K562 (cell line): Measurements from ENCODE around the gene TRMT112. TPM values are rescaled to one million over a fixed set of nuclear protein-coding genes. Genes with fewer than 3 reads are reported as not detected.

ENCODE experiments used
- HDAC3 ChIP-seq: fragments of 450-650 bp; IDR thresholded peaks from 2 replicates; pipeline ENCODE4 v1.6.1; 2018; ENCODE audit warnings: borderline replicate concordance, mild to moderate bottlenecking, moderate library complexity; ENCODE audit not compliant: partially characterized antibody
- NR4A1 ChIP-seq, 2 experiments: fragments of 250-450 bp in 1 of 2; fragments of 450-650 bp in 1 of 2; sonication (Bioruptor Pico) in 1 of 2; IDR thresholded peaks; 2 replicates each; pipeline versions ENCODE4 v1.4.0 to v1.6.1; 2016 to 2020; ENCODE audit warnings: mild to moderate bottlenecking in 2 of 2, missing compliant biosample characterization in 1 of 2, missing genetic modification characterization in 1 of 2, moderate library complexity in 1 of 2
- SRSF9 ChIP-seq: fragments of 200-400 bp; formaldehyde crosslinking; IDR thresholded peaks from 2 replicates; pipeline ENCODE4 v1.6.1; 2017; ENCODE audit warnings: low read depth, low read length, borderline replicate concordance
- TBP ChIP-seq: optimal IDR thresholded peaks from 2 replicates; pipeline ENCODE3; 2011; ENCODE audit warnings: low read depth, low read length, improper control_type of control experiment
- ZNF584 ChIP-seq: fragments of 200-800 bp; sonication (Bioruptor generic); IDR thresholded peaks from 2 replicates; pipeline ENCODE4 v1.6.1; 2016; ENCODE audit warnings: low read depth, mild to moderate bottlenecking, missing genetic modification characterization, missing compliant biosample characterization
- polyA plus RNA-seq, 8 experiments: library from polyadenylated mRNA; depleted of rRNA in 4 of 8; stranded (reverse) in 5 of 8; unstranded in 3 of 8; fragments of >200 nt; fragmentation: Nextera tagmentation in 2 of 8; fragmentation: Illumina TruSeq in 1 of 8; extraction: Ambion mirVana in 2 of 8; extraction: Trizol in 1 of 8; gene quantifications; 2 replicates each; pipeline versions ENCODE4 v1.2.1 to v1.2.3, GENCODE V29; 2011 to 2014; ENCODE audit warnings: inconsistent platforms in 1 of 8, missing spikeins in 1 of 8
- total RNA-seq, 7 experiments: library from RNA; depleted of rRNA in 6 of 7; stranded (reverse); fragments of >200 nt in 6 of 7; fragmentation: Illumina TruSeq in 2 of 7; extraction: Trizol in 2 of 7; gene quantifications; 2 replicates each; pipeline versions ENCODE4 v1.2.1 to v1.2.3, GENCODE V29; 2011 to 2021; ENCODE audit warnings: low replicate concordance in 1 of 7
- TF ChIP-seq, protein P1 (sequence below), 2 experiments: fragments of 450-650 bp in 1 of 2; sonication (generic) in 1 of 2; formaldehyde crosslinking in 1 of 2; IDR thresholded peaks in 1 of 2; conservative IDR thresholded peaks in 1 of 2; 2 replicates each; pipeline versions ENCODE4 v1.6.1 to v1.8.1; 2016 to 2023; ENCODE audit warnings: mild to moderate bottlenecking in 2 of 2, moderate library complexity in 2 of 2, inconsistent platforms in 1 of 2, missing genetic modification reagents in 1 of 2
- TF ChIP-seq, protein P2 (sequence below): sonication (generic); formaldehyde crosslinking; IDR thresholded peaks from 2 replicates; pipeline ENCODE4 v1.8.0; 2023; ENCODE audit warnings: mild to moderate bottlenecking, missing genetic modification reagents
- TF ChIP-seq, protein P3 (sequence below): sonication (generic); formaldehyde crosslinking; IDR thresholded peaks from 2 replicates; pipeline ENCODE4 v1.8.1; 2023; ENCODE audit warnings: mild to moderate bottlenecking, missing genetic modification reagents, moderate library complexity
- TF ChIP-seq, protein P4 (sequence below), 2 experiments: fragments of 450-650 bp; IDR thresholded peaks; 2 replicates each; pipeline ENCODE4 v1.6.1; 2016; ENCODE audit warnings: mild to moderate bottlenecking in 2 of 2, borderline replicate concordance in 1 of 2, low read depth in 1 of 2, moderate library complexity in 1 of 2

The TRMT112 gene
- total and polyA plus RNA-seq, 9 of the 15 experiments (the other 6 are each of a cell fraction or from before 2014, with no cell fraction given), result 162 to 444 (median 300) TPM

DNA sequence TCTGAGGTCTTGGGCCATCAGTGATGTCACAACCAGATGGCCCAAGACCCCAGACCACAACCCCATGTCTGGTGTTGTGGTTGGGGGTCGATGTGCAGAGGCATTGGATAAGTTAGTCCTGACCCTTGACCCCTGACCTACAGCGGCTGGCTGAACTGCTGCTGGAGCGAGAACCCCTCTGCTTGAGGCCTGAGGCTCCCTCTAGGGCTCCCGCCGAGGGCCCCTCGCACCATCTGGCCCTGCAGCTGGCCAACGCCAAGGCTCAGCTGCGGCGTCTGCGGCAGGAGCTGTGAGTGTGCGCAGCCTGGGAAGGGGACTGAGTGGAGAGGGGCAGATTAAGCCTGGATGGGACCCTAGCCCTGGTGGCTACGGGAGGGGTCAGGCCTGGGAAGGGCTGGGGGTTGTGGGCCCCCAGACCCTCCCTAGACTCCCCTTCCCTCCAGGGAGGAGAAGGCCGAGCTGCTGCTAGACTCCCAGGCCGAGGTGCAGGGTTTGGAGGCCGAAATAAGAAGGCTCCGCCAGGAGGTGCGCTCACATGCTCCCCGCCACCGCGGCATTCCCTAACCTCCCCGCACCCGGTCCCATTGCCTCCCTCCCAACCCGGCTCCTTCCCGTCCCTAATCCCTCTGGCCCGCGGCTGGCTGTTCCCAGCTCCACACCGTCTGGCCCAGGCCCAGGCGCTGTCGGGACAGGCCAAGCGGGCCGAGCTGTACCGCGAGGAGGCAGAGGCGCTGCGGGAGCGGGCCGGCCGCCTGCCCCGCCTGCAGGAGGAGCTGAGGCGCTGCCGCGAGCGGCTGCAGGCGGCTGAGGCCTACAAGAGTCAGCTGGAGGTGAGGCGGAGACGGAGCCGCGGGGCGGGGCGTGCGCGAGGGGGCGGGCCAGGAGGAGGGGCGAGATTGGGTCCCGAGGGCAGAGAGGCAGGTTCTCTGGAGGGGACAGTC, 24.8 kb upstream of the TRMT112 start (continued):
- TF ChIP-seq, protein P1, sequence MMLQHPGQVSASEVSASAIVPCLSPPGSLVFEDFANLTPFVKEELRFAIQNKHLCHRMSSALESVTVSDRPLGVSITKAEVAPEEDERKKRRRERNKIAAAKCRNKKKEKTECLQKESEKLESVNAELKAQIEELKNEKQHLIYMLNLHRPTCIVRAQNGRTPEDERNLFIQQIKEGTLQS (IDR thresholded peaks at IDR 0.05), result no peak
- TF ChIP-seq, protein P1 (CRISPR knock-in tag; conservative IDR thresholded peaks at IDR 0.05), result no peak; the same call in 1 of the 2 replicates
- TF ChIP-seq TBP (peak; percentile 40), HDAC3 (no peak), ZNF584 (CRISPR knock-in tag) (no peak), NR4A1 (CRISPR knock-in tag; IDR thresholded peaks at IDR 0.05) (no peak), NR4A1 (tag; IDR thresholded peaks at IDR 0.05) (no peak), SRSF9 (no peak)
- TF ChIP-seq, protein P2, sequence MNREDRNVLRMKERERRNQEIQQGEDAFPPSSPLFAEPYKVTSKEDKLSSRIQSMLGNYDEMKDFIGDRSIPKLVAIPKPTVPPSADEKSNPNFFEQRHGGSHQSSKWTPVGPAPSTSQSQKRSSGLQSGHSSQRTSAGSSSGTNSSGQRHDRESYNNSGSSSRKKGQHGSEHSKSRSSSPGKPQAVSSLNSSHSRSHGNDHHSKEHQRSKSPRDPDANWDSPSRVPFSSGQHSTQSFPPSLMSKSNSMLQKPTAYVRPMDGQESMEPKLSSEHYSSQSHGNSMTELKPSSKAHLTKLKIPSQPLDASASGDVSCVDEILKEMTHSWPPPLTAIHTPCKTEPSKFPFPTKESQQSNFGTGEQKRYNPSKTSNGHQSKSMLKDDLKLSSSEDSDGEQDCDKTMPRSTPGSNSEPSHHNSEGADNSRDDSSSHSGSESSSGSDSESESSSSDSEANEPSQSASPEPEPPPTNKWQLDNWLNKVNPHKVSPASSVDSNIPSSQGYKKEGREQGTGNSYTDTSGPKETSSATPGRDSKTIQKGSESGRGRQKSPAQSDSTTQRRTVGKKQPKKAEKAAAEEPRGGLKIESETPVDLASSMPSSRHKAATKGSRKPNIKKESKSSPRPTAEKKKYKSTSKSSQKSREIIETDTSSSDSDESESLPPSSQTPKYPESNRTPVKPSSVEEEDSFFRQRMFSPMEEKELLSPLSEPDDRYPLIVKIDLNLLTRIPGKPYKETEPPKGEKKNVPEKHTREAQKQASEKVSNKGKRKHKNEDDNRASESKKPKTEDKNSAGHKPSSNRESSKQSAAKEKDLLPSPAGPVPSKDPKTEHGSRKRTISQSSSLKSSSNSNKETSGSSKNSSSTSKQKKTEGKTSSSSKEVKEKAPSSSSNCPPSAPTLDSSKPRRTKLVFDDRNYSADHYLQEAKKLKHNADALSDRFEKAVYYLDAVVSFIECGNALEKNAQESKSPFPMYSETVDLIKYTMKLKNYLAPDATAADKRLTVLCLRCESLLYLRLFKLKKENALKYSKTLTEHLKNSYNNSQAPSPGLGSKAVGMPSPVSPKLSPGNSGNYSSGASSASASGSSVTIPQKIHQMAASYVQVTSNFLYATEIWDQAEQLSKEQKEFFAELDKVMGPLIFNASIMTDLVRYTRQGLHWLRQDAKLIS (CRISPR knock-in tag), result no peak
- TF ChIP-seq, protein P3, sequence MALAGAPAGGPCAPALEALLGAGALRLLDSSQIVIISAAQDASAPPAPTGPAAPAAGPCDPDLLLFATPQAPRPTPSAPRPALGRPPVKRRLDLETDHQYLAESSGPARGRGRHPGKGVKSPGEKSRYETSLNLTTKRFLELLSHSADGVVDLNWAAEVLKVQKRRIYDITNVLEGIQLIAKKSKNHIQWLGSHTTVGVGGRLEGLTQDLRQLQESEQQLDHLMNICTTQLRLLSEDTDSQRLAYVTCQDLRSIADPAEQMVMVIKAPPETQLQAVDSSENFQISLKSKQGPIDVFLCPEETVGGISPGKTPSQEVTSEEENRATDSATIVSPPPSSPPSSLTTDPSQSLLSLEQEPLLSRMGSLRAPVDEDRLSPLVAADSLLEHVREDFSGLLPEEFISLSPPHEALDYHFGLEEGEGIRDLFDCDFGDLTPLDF, result no peak
- TF ChIP-seq, protein P4, sequence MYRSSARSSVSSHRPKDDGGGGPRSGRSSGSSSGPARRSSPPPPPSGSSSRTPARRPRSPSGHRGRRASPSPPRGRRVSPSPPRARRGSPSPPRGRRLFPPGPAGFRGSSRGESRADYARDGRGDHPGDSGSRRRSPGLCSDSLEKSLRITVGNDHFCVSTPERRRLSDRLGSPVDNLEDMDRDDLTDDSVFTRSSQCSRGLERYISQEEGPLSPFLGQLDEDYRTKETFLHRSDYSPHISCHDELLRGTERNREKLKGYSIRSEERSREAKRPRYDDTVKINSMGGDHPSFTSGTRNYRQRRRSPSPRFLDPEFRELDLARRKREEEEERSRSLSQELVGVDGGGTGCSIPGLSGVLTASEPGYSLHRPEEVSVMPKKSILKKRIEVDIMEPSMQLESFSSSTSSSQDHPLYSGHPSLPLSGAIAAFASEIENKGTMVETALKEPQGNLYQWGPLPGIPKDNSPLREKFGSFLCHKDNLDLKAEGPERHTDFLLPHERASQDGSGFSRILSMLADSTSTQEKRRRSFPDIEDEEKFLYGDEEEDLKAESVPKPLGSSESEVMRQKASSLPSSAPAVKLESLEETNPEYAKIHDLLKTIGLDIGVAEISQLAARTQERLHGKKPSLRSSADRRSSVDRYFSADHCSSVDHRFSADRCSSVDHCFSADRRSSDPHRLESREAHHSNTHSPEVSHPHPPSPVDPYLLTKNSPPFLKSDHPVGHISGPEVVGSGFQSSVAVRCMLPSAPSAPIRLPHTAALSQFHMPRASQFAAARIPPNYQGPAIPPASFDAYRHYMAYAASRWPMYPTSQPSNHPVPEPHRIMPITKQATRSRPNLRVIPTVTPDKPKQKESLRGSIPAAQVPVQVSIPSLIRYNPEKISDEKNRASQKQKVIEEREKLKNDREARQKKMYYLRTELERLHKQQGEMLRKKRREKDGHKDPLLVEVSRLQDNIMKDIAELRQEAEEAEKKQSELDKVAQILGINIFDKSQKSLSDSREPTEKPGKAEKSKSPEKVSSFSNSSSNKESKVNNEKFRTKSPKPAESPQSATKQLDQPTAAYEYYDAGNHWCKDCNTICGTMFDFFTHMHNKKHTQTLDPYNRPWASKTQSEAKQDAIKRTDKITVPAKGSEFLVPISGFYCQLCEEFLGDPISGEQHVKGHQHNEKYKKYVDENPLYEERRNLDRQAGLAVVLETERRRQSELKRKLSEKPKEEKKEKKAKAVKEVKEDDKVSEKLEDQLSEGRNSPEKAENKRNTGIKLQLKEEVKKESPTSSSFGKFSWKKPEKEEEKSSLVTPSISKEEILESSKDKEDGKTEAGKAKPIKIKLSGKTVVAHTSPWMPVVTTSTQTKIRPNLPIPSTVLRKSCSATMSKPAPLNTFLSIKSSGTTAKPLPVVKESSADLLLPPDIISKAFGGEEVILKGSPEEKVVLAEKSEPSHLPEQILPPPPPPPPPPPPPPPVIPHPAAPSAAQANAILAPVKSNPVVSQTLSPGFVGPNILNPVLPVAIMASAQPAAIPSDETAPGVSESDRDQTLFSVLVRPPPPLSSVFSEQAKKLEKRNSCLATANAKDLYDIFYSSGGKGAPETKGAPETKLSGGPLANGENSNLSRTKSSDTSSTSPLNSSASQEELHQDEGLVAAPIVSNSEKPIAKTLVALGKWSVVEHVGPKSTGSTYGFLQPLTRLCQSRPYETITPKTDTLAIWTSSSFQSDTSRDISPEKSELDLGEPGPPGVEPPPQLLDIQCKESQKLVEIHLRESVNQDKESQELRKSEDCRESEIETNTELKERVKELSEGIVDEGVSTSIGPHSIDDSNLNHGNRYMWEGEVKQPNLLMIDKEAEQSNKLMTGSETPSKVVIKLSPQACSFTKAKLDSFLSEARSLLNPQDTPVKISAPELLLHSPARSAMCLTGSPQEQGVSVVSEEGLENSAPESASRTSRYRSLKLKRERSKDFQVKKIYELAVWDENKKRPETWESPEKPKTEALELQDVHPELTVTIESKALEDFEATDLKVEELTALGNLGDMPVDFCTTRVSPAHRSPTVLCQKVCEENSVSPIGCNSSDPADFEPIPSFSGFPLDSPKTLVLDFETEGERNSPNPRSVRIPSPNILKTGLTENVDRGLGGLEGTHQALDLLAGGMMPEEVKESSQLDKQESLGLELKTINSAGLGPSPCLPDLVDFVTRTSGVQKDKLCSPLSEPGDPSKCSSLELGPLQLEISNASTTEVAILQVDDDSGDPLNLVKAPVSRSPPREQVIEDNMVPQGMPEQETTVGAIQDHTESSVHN (IDR thresholded peaks at IDR 0.05; ENCODE audit: borderline replicate concordance in 1 of 2, low read depth in 1 of 2), result no peak
